Renal cortical epithelial cell (primary cell): Measurements from ENCODE around the gene ADAMTS16. TPM values are rescaled to one million over a fixed set of nuclear protein-coding genes. Genes with fewer than 3 reads are reported as not detected.
A peak's percentile ranks its signal among the peaks of the same experiment; 100 is the strongest.

Experiments
- DNase-seq: peaks from one replicate; pipeline ENCODE4 v3.0.0-alpha.2; 2011; ENCODE audit warnings: low read depth
- total RNA-seq: library from RNA; depleted of rRNA; stranded (reverse); fragments of >200 nt; gene quantifications from 2 replicates; pipeline ENCODE4 v1.2.3, GENCODE V29; 2014

The ADAMTS16 gene
- total RNA-seq, 1 donor from 2014 or later, result 1.3 TPM

DNA sequence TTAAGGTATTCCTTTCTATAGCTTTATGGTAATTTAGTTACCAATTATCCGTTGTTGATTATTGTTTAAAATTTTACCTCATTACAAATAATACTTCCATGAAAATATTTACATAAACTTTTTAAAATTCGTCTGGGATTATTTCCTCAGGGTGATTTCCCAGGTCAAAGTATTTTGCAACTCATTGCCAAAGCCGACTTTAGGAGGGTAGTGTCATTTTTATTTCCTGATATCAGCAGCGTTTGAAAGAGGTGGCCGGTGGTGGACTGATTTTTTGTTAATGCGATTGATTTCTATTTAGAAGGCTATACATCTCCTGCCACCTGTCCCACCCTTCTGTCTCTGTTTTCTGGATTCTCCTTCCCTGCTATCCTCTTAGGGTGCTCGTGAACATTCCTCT, 4.3 kb downstream of the ADAMTS16 start:
- no peak for DNase-seq

DNA sequence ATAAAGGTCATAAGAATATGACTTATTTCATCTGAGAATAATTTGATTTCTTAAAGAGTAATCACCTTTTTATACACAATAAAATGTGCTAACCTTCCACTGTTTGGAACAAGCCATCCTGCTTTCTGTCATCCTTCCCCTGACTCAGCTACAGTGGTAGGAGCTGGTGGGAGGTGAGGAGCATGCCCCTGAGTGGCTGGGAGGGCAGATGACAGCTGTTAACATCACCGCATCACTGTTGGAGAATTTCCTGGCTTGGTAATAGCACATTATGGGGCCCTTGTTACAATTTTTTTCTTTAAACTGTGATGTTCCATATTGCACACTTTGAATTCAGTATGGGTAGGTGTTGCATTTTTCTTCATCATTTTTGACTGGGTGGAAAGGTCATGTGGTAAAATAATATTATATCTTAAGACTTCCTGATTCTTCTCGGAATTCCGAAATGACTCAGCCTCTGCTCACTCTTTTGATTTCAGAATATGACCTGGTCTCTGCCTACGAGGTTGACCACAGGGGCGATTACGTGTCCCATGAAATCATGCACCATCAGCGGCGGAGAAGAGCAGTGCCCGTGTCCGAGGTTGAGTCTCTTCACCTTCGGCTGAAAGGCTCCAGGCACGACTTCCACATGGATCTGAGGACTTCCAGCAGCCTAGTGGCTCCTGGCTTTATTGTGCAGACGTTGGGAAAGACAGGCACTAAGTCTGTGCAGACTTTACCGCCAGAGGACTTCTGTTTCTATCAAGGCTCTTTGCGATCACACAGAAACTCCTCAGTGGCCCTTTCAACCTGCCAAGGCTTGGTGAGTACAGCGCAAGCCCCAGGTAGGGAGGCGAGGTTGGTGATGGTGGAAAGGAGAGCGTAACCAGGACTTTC, 5.8 kb downstream of the ADAMTS16 start:
- DNase-seq, result no peak

DNA sequence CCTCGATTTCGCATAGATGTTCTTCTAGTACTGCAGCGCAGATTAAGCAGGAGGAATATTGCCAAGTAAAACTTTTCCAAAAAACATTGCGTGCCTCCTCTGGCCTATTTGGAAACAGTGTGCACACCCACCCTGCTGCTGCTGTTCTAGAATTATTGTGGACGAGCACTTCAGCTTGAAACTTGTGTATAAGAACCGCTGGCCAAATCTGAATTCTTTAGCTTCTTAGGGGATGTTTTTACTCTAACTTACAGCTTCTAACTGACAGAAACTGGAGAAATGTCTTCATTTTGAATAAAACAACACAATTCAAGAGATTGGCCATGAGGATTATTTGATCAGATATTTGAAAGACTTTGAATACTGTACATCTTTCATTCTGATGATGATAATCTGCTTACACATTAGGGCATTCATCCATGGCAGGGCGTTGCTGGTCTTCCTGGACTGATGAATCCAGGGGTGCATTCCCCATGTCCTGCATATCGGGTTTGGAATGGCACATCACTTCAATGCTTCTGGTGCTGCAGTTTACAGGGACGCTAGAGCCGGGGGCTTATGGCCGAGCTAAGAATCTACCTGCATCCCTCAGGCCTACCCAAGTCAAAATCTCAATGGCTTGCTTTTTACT, 6.5 kb downstream of the ADAMTS16 start:
- DNase-seq, result no peak

DNA sequence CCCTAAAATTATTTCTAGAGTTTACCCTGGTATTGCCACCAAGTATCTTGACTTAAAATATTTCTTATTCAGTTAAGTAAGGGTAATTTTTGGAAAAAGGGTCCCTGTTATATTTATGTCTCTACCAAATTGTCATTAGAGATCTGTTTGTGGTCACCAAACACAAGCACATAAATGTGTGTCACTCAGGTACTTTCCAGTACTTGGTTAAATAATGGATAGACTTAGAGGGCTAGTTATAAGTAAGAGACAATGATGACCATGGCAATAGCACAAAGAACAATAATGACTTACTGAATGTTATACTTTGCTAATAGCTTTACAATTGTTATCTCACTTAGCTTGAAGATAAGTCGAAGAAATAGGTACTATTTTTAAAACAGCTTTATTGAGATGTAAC, 9.0 kb downstream of the ADAMTS16 start:
- no peak for DNase-seq

DNA sequence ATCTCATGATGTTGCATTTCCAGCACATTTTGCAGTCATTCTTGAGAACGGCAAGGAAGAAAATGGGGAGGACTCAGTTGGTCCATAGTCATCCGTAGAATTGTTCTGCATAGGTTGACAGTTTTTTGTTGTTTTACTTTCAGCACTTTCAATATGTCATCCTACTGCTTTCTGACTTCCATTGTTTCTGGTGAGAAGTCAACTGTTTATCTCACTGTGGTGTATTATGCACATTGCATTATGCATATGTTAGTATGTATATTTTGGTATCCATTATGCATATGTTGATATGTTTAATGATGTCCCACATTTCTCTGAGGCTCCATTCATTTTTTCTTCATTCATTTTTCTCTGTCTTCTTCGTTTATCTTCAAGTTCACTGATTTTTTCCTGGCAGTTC, 10.5 kb downstream of the ADAMTS16 start:
- DNase-seq, result no peak

DNA sequence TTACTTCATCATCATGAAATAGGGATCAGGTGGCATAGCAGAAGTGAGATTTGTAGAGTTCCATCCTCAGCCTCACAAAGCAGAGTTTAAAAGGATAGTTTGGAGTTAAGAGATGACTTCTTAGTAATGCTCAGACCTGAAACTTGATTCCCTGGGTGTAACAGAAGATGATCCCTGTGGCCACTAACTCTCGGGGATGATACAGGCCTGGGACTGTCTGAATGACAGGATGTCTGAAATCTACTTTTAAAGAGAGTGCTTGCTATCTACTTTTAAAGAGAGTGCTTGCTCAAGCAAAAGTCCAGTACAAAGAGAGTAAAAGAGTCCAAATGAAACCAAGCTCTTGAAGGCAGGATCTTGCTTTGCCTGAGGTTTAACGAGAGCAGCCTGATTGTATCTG, 14.6 kb downstream of the ADAMTS16 start:
- no peak for DNase-seq

DNA sequence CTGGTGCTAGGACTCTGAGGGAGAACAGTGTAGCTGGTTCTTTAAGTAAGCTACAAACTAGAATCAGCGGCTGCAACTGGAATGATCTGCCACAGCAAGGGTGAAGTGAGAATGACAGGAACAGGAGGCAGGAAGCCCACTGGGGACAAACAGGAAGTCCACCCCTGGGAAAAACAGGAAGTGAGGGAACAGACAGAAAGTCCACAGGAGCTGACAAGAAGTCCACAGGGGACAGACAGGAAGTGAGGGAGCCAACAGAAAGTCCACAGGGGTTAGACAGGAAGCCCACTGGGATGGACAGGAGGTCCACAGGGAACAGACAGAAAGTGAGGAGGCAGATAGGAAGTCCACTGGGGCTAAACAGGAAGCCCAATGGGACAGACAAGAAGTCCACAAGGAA, 15.5 kb downstream of the ADAMTS16 start:
- no peak for DNase-seq

DNA sequence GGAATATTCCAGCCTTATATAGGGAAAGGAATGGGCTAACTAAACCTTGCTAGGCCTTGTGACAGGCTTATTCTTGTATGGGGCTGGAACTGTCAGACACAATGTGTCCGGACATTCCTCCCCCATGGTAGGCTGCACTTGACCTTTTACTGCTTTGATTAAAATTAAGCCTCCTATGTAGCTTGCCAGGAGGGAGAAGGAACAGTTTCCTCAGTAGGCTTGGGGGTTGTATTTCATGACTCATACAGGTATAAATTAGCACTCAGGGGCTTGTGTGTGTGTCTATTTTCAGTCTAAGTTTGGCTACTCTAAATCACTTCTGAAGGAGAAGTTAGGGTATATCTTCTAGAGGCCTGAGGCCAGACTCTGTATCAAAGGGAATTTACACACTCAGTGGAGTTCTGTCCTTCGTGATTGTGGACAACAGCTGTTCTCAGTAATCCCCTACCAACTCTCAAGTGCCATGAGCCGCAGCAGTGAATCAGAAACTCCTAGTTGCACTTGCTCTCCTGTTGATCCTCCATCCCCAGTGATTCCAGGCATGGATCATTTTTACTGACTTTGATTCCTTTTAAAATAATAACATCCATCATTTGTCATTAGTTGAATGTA, 16.4 kb downstream of the ADAMTS16 start:
- peak; percentile 65 for DNase-seq

DNA sequence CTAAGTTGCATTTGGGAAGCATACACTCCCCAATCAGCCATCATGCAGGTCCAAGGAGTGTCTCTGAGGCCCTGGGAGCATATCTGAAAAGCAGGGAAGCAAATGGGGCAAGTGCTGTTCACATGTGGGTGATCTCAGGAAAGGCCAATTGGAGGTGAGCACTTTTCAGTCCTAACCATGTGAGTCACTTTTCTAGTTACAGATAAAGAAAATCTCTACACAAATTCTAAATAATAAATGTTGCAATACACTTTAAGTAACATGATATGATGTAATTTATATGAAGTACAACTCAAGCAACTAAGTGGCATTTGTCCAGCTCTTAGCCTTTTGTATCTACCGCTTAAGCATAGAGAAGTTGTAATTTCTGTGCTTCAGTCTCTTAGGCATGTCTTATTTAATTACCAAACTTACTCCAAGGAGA, 18.4 kb downstream of the ADAMTS16 start:
- DNase-seq, result no peak

DNA sequence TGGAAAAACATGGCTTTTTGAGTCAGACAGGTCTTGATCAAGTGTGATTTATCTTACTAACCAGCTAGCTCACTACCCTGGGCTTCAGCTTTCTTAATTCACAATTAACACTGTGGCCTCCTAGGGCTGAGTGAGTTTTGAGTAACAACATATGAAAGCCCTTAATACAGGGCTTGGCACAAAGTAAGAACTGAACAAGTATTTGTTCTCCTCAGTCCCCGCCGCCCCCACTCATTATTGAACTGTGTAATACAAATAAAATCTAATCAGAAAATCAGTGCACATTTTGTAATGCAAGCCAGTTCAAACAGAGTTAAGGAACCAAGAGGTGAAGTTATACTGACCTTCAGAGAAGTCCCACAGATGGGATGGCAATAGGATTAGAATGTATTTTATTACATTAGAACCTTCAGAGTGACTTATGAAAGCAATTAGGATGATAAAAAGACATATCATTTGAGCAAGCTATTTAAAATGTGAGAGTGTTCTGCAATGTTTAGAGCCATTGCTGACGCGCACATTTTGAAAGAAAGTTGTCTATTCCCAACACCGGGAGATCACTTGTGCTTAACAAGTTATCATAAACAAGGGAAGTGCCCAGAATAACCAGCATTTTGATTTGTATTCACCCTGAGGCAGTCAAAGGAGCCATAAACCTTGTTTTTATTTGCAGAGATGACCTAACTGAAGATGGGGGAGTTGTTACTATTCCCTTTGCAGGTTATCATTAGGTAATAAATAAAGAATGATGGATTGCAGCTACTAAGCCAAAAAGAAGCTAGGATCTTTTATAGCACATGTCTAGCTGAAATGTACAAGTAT, 19.4 kb downstream of the ADAMTS16 start:
- no peak for DNase-seq

DNA sequence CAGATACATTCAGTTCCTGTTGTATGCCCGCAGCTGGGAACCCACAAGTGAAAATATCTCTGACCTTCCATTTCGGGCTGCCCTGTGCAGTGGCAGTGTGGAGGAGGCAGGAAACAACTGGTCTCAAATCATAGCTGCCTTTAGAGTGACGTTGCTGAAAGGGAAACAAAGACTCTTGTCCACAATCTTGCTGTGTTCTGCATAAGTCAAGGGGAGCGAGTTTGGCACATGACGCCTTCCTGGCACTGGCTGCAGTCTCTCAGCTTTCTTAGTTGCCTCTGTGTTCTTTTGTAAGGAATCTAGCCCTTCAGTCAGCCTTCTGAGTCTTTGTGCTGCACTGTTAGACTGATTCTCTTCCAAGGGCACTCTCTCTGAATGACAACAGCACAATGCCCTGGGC, 24.0 kb downstream of the ADAMTS16 start:
- DNase-seq, result no peak

DNA sequence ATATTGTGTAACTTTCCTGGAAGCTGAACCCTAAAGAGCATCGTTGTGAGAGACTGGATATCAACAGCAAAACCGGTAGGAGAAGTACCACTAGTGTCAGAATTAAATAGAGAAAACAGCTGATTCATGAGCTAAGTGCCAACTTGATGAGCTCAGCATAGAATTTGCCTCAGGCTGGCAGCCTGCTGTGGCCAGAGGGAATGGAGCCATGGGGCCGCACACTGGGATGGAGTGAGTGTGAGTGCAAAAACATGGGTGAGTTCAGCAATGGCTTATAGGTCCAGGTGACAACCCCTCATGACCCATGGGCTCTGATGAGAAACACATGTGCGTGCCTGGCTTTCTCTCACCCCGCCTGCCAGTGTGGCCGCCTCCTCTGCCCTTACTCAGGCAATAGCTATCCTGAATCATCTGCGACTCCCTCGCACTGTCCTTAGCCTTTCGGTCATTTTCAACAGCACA, 25.4 kb downstream of the ADAMTS16 start:
- DNase-seq, result peak; percentile 69

DNA sequence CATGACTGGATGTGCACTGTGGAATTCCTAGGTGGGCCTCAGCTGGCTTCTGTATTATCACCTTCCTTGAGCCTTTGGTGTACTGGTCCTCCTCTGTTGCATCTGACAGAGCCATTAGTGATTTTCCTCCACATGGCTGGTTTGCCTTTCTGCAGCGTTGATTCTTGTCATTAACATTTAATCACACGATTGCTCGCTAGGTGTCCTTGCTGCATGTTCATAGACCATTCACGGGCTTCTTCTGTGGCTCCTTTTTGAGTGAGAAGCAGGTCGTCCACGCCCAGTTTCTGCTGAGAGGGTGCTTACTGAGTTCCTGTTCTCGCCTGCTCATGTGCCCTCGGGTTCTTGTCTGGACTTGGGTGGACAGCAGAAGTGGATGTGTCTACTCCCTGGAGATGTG, 29.3 kb downstream of the ADAMTS16 start:
- no peak for DNase-seq

DNA sequence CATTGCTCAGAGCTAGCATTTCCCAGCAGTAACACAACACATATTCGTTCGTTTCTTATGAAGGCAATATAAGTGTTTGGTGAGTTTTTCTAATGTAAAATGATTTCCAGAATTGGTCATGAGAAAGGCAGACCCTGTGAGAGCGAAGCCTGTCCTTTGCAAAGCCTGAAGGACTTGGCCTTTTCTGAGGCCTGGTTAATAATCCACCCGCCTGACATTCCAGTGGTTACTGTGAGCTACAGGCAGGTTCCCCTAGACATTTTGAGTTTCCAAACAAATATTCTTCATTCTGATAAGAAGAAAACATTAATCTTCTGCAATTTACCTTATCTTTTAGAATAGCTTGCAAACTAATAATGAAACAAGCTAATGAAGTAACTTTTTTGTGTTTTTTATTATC, 38.0 kb downstream of the ADAMTS16 start:
- peak; percentile 89 for DNase-seq

DNA sequence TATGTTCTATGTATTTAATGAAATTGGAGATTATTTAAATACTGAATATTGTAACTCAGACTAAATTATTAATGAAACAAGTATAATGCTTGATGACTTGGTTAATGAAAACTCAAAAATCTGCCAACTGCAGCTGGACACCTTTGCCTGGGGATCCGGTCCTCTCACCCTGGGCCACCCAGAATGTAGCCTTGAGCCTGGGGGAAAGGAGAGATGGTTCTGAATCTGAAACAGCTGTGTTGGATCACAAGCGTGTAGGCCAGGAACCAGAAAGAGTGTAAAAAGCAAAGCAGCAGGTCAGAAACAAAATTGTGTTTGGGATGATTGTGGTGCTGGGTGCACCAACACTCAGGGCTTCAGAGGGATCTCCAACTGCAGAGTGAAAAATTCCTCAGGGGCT, 38.5 kb downstream of the ADAMTS16 start:
- no peak for DNase-seq

DNA sequence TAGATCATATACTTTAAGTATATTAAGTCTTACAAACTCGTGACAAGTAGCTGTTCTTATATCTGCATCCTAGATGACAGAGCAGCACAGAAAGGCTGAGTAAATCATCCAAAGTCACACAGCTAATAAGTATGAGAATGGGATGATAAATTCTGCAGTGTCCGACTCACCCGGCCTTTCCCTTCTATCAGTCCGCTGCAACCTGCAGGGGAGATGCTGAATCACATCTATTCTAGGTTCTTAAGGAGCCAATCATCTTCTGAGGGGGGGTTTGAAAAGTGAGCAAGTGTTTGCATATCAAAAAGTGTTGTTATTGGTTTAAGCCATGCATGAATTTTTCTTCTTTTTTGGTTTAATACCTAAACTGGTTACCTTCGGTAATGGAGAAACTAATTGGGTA, 38.9 kb downstream of the ADAMTS16 start:
- DNase-seq, result peak; percentile 41

DNA sequence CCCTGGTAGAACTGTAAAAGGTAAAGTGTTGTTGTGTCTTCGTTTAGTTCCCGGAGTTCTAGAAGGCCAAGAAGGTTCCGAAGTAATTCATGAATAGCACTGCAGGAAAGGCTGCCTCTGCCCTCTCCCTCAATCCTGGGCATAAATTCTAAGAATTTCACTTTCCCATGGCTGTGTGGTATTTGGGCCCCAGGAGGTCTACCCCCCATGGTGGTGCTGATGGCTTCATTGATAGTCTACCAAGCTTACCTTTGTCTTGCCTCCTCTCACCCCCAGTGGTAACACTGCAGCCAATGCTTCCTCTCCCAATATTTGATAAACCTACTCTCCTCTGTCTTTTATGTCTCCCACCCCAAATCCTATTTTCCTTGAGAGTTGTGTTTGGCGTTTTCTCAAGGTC, 39.5 kb downstream of the ADAMTS16 start:
- DNase-seq, result no peak

DNA sequence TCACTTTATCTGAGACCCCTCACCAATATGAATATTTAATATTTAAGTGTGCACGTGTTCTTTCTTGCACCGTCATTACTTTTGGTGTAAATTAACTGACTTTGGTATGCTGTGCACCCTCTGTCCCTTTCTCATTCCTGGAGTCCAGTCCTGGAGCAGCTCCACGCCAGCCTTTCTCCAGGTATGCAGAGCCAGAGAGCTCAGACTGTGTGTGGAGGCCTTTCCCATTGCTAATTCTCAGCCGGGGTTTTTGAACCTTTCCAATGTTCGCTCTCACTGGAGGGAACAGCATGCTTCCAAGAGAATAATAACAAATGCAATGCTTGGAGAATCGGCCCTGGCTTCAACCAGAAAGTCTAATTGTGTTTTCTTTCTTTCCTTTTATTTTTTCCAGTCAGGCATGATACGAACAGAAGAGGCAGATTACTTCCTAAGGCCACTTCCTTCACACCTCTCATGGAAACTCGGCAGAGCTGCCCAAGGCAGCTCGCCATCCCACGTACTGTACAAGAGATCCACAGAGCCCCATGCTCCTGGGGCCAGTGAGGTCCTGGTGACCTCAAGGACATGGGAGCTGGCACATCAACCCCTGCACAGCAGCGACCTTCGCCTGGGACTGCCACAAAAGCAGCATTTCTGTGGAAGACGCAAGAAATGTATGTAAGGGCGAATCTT, 41.7 kb downstream of the ADAMTS16 start:
- no peak for DNase-seq

DNA sequence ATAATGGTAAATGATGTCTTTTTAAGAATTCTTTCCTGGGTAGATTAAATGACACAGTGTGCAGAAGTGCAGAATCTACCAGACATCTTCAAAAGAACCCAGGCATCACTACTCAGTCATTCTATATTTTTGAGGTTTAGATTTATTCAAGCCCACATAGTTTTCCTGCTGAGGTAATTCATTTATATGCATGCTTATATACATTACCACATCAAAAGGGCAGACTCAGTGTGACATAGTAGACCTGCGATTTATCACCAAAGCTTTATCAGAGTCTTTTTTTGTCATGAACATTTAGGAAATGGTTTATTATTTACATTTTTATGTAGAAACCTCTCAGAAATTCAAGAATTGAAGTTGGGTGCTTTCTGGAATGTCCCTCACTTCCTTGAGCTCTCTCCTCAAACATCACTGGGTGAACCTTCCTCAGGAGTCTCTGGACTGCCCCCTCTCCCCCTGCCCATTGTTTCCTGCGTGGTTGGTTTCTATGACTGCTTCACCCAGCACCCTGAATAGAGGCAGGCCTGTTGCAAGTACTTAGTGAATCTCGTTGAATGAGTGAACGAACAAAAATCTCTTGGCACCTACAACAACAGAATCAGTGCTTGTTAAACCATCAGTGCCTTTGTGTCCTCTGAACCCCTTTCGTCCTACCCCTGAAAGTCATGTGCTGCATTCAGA, 42.5 kb downstream of the ADAMTS16 start:
- DNase-seq, result peak; percentile 29

DNA sequence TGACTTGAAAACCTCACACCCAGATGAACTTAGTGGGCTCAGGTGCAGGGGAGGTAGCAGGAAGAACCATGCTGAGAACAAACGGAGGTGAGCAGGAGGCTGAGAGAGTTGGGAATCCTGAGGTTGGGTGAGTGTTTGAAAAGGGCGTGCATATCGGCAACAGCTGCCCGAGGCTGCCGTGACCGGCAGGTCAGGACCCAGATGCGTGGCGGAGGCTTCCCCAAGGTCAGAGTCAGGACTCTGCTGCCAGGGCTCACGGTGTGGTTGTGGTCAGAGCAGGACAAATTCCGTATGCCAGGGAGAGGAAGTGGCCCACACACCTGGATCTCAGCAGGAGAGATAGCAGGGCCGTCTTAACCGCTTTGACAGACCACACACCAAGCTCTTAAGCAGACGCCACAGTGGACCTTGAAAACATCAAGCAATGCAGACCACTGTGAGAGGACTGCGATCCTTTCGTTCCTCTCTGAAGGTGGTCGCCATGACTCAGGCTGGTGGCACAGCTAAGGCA, 43.1 kb downstream of the ADAMTS16 start:
- DNase-seq, result peak; percentile 30

DNA sequence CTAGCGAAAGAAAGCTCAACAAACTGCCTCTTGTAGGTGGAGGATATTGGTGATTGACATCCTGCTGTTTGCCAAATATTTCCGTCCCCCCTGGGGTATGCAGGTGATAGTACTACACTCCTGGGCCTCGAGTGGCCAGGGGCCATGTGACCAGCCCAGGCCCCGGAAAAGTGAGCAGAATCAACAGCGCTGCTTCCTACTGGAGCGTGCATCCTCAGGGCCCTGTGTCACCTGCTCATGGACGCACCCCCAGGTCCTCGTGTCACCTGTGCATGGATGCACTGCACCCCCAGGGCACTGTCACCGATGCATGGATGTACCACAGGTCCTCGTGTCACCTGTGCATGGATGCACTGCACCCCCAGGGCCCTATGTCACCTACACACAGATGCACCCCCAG, 43.8 kb downstream of the ADAMTS16 start:
- no peak for DNase-seq
